PFSK-1 (cell line): ENCODE results near the gene CMBL.

Source experiments
- FOXP2 ChIP-seq: optimal IDR thresholded peaks from 2 replicates; pipeline ENCODE3; 2011; ENCODE audit warnings: borderline replicate concordance, control low read depth, inconsistent platforms; ENCODE audit not compliant: insufficient read depth; ENCODE audit errors: extremely low read length, extremely low read depth
- POLR2AphosphoS5 ChIP-seq: IDR thresholded peaks from 2 replicates; pipeline ENCODE4 v1.6.1; 2012; ENCODE audit warnings: low read depth, mild to moderate bottlenecking, control low read depth, low read length, moderate library complexity
- SIN3A ChIP-seq: IDR thresholded peaks from 2 replicates; pipeline ENCODE4 v1.6.1; 2012; ENCODE audit warnings: mild to moderate bottlenecking, low read length, moderate library complexity, borderline replicate concordance; ENCODE audit not compliant: insufficient read depth
- TAF1 ChIP-seq: IDR thresholded peaks from 2 replicates; pipeline ENCODE4 v1.6.1; 2012; ENCODE audit warnings: low read length, control low read depth, borderline replicate concordance; ENCODE audit not compliant: insufficient read depth
- TF ChIP-seq, protein P1 (sequence below), 2 experiments: IDR thresholded peaks; 2 replicates each; pipeline versions ENCODE4 v1.6.1 to v1.8.0; 2011 to 2012; ENCODE audit warnings: low read depth in 2 of 2, low read length in 2 of 2, control low read depth in 1 of 2, inconsistent platforms in 1 of 2, mild to moderate bottlenecking in 1 of 2, moderate library complexity in 1 of 2; ENCODE audit not compliant: insufficient read depth in 1 of 2

The CMBL gene

DNA sequence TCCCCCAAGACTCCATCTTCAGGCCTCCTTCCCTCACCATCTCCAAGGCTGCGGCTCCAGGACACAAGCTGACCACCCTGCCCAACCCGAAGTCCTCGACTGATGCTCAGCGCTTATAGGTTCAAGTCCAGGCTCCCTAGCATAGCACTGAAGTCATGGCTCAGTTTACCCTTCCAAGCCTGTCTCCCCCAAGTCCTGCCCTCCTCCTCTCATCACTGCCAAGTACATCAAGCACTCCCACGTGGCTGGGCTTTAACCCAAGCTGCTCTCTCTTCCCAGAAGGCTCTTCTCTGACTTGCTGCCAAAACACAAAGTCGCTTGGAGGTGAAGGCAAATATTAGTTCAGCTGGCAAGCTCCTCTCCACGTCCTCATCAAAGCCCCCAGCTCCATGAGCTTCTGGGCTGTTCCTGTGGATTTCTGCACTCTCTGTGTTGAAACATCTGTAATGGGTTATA is 23.7 kb upstream of the CMBL start:
- peak; percentile 90; the same call in 1 of the 2 replicates for TF ChIP-seq SIN3A
- TF ChIP-seq TAF1, result peak; percentile 49; the same call in 1 of the 2 replicates
- no peak for TF ChIP-seq FOXP2

DNA sequence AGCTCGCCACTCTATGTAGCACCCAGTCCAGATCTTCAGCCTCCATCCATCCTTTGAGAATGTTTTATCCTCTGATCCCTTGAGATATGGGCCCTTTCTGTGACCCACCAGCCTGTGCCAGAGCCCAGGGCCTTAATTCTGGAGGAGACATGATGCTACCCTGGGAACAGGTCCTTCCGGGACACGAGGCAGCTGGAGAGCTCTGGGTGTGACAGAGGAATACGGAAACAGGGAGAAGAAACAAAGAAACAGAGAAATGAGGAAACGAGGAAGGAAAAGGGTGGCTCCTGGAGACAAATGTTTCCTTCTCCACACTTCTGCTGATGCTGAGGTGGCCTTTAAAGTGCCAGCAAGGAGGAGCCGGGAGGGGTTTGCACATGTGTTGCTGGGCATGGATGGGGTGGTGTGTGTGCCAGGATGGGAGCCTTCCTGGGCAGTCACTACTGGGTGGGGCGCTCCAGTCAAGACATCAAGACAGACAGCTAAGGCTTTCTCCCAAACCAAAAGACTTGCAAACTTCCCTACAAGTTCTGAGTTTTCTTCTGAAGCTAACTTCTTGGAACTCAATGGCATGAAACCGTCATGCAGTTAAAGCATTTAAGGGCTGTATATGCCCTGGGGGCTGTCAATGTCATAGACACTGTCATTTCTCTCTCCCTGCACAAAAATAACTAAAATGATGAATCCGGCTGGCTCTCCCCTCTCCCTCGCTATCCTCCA is 23.0 kb upstream of the CMBL start:
- TF ChIP-seq SIN3A (no peak), POLR2AphosphoS5 (no peak), TAF1 (no peak), FOXP2 (no peak)
- TF ChIP-seq, protein P1, sequence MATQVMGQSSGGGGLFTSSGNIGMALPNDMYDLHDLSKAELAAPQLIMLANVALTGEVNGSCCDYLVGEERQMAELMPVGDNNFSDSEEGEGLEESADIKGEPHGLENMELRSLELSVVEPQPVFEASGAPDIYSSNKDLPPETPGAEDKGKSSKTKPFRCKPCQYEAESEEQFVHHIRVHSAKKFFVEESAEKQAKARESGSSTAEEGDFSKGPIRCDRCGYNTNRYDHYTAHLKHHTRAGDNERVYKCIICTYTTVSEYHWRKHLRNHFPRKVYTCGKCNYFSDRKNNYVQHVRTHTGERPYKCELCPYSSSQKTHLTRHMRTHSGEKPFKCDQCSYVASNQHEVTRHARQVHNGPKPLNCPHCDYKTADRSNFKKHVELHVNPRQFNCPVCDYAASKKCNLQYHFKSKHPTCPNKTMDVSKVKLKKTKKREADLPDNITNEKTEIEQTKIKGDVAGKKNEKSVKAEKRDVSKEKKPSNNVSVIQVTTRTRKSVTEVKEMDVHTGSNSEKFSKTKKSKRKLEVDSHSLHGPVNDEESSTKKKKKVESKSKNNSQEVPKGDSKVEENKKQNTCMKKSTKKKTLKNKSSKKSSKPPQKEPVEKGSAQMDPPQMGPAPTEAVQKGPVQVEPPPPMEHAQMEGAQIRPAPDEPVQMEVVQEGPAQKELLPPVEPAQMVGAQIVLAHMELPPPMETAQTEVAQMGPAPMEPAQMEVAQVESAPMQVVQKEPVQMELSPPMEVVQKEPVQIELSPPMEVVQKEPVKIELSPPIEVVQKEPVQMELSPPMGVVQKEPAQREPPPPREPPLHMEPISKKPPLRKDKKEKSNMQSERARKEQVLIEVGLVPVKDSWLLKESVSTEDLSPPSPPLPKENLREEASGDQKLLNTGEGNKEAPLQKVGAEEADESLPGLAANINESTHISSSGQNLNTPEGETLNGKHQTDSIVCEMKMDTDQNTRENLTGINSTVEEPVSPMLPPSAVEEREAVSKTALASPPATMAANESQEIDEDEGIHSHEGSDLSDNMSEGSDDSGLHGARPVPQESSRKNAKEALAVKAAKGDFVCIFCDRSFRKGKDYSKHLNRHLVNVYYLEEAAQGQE (IDR thresholded peaks at IDR 0.05; ENCODE audit: insufficient read depth in 1 of 2, low read depth in 2 of 2, low read length in 2 of 2), result no peak

DNA sequence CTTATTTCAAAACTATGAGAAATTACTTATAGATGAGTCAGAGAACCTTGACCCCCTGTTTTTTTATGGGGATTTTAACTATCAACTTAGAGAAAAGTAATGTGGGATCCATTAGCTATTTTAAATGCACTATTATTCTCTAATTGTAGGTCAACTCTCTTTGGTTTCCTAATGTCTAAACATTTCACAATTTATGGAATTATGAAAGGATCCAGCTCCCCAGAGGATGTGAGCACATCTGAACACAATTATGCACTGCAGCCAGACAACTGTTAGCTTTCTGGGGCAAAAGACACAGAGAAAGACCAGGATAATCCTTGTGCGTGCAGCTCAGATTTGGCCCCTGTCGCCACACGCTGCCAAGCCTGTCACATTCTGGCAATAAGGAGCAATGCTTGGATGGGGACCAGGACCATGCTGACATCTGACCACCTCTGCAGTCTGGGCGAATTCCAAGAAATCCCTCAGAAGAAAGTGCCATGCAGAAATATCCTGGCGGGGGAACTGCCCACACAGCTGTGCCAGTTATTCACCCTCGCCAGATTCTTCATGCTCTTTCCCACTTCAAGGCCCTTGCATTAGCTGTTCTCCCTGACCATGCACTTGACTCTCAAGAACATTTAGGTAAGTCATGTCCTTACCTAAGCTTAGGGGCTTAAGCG is 22.2 kb upstream of the CMBL start:
- no peak for TF ChIP-seq SIN3A
- no peak for TF ChIP-seq FOXP2
- TF ChIP-seq, protein P1 (IDR thresholded peaks at IDR 0.05; ENCODE audit: insufficient read depth in 1 of 2, low read depth in 2 of 2, low read length in 2 of 2), result 0 out of 4 replicates have a peak, but pooled peaks of 1 of the 2 experiments have one; percentile 39
- peak; percentile 45; the same call in 1 of the 2 replicates for TF ChIP-seq POLR2AphosphoS5
- TF ChIP-seq TAF1, result no peak

DNA sequence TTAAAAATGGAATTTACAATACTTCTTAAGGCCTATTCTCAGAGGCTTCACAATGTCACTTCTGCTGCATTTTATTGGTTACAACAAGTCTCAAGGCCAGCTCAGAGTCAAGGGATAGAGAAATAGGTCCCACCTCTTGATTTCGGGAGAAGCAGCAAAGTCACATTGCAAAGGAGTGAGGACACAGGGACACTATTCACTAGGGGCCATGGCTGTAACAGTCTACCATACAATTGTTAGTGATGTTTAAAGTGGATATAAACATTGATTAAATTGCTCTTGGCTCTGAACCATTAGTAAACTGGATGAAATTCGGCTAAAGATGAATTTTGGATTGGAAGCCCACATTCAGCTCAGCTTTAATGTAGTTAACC is 21.7 kb upstream of the CMBL start:
- TF ChIP-seq SIN3A (no peak), POLR2AphosphoS5 (no peak), FOXP2 (no peak), TAF1 (no peak)
- TF ChIP-seq, protein P1 (IDR thresholded peaks at IDR 0.05; ENCODE audit: insufficient read depth in 1 of 2, low read depth in 2 of 2, low read length in 2 of 2), result no peak

DNA sequence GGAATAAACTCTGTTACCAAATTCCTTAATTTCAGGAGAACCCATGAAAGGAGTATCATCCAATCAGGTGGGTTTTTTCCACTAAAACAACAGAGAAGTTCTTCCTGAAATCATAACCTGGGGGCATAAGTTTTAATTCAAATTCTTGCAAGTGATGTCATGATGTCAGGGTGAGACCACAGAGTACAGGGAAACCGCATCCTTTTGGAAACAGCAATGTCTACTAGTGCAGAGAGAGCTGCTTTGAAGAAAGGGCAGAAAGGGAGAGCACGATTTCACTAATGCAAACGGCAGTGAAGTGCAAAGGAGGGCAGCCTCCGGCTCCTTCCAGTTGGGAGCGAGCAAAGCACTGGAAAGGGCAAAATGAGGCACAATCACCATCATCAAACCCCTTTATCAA is 20.6 kb upstream of the CMBL start:
- TF ChIP-seq, protein P1 (IDR thresholded peaks at IDR 0.05; ENCODE audit: insufficient read depth in 1 of 2, low read depth in 2 of 2, low read length in 2 of 2), result no peak
- TF ChIP-seq TAF1 (no peak), SIN3A (no peak), POLR2AphosphoS5 (no peak), FOXP2 (no peak)
